NAMALWA (cell line): Measurements from ENCODE around the gene MEG3.

Source experiments
- DNase-seq: peaks from one replicate; pipeline ENCODE4 v3.0.0-alpha.2; 2015; ENCODE audit warnings: low spot score

Gene MEG3

DNA sequence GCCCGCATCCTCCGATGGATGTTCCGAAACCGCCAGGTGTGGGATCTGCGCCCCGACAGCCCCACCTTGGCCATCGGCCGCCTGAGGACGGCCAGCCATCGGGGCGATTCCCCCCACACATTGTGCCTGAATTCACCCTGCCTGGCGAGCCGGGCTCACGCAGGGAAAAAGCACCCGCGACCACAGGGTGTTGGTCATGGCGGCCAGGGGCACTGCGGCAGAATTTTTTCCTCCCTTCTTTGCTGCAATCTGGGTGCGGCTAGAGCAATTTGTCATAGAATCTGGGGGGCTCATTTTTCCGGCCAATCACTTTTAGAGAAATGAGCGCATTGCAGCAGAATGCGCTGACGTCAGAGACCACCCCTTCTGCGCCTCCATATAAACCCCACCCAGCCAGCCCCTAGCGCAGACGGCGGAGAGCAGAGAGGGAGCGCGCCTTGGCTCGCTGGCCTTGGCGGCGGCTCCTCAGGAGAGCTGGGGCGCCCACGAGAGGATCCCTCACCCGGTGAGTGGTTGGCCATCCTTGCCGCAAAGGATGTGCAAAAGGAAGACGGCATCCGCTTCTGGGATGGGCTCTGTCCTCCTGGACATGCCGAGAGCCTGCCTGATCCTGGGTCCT is at the start of gene MEG3:
Gene MEG3, plus strand, starts transcription at position 406 of the 619 bp plus-strand sequence.
- DNase-seq: no peak

DNA sequence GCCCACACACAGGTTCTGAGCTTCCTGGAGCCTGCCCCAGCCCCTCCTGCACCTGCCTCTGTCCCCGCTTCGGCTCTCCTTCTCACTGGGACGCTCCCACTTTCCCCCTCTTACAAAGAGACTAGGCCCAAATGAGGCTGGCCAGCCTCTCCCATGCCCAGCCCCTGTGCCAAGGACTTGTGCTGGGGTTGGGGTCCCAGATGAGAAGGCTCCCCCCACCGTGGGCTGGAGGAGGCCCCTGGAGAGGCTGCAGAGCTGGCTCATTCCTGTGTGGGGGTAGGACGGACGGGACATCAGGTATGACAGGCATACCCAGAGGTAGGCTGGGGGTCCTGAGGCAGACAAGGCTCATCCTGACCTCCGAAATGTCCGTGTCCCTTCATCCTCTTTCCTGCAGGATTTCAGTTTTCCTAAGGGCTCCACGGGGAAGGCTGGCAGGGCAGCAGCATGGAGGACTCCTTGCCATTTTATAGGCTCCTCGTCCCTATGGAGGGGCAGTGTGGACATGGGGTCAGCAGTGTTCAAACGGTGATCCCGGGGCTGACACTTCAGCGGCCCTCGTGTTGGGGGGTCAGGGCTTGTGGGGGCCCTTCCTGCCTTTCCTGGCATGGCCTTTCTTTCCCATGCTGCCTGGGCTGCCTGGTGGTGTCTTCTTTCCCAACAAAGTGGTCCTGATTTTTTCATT is 49.1 kb upstream of the MEG3 start:
- DNase-seq: no peak

DNA sequence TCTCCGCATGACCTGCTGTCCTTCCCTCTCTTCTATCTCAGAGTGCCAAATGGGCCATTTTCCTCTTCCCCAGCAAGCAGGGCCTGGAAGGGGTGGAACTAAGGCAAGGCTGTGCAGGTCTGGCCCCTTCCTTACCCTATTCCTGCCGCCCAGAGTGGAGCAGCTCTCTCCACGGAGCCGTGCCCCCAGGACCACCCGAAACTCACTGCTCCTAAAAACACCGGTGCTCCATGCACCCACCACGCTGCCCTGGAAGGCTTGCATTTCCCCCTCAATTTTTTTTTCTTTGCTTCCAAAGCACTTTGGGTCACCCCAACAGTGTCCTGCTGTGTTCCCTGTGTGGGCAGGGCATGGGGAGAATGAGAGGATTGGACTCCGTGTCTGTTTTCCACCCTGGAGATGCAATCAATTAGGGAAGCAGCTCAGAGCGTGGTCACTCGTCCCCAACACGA is 48.5 kb upstream of the MEG3 start:
- no peak for DNase-seq

DNA sequence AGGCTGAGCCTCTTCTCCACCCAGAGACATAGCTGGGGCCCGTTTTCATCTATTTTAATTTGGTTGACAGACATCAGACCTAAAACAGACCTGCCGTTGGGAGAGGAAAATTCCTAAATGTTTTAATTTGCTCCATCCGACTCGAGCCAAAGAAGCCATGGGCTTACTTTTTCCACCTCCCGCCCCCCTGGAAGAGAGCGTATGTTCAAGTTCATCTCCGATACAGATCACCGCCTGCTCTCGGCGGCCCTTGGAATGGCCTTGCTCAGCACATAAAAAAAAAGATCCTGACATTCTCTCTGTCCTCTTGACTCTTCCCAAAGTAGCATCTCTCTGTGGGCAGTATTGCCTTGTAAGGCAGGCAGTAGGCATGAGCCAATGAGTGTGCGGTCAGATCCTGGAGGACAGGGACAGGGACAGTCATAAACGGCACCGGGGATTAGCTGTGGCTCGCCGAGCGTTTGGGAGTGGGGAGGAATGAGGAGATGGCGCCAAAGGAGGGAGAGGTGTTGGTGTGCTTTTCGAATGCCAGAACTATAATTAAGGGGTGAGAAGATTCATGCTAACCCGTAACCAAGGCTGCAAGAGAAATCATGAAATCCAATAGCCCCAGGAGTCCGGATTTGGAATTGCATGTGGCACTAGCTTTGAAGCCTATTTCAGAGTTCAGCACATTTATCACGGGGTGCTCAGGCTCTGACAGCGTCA is 47.9 kb upstream of the MEG3 start:
- DNase-seq: no peak

DNA sequence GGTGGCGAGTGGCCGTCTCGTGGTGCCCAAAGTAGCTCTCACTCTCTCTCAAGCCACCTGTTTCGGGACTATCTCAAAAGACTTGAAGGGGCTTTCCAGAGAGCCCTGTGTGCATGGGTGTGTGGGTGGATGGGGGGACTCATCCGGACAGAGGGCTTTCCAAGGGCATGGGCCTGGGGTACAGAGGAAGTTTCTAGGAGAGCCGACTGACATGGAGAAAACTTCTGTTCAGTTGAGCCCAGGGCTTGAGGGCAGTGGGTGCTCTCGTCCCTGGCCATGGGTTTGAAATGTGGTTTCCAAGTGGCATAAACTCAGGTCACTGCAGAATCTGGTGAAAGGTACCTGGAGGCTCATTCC is 47.4 kb upstream of the MEG3 start:
- no peak for DNase-seq

DNA sequence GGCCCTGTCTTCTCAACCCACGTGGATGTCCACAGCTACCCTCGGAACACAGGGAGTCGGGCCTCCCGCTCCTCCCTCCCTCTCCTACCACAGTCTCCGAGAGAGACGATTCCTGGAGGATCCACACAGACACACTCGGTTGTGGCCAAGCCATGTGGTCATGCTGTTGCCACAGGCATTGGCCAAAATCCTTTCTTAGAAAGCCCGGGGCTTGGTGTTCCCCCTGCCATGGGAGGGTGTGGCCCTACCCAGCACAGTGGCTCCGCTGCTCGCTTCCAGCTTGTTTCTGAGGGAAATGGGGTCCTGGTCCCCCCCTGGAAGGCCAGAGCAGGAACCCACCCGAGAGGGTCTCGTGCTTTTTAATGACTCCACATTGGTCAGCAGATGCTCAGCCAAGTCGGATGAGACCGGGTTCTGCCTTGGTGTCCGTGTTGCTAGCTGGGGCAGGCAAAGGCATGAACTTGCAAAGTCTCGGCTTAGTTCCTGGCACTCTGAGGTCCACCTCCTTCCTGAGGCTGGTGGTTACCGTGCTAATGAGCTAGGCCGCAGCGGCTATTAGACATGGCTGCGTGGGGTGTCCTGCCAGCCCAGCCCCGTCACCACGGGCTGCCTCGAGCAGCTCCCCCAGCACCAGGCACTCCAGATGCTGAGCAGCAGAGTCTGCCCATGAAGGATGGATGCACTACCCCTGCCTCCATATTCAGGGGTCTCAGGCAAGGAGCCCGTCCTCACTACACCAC is 46.8 kb upstream of the MEG3 start:
- DNase-seq: no peak

DNA sequence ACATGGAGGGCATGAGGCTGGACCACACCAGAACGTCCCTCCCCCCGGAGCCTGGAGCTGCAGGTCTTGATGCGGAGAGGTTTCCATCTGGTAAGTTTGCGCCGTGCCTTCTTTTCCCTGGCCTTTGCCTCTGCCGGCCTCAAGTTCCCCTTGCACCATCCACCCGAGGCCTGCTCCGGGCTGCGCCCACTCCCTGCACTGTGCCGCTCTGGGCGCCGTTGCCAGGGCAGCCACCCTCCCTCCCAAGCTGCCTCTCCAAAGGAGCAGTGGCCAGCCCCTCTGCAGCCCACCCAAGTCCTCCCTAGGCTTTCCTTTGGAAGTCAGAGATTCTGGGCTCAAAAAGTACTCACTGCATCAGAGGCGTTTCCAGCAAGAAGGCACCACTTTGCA is 46.2 kb upstream of the MEG3 start:
- DNase-seq: no peak

DNA sequence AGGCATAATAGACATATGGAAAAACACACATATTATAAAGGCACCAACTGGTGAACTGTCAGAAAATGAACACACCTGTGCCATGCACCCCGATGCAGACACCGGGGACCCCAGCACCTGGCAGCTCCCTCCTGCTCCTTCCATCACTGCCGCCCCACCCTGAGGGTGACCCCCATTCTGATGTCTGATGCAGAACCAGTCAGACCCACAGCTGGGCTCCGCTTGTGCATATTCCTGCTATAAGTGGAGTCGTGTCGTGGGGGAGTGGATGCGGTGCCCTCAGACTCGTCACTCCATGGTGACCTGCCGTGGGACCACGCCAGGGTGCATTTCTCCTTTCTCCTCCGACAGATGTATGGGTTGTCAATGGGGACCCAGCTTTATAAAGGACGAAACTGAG is 45.7 kb upstream of the MEG3 start:
- no peak for DNase-seq

DNA sequence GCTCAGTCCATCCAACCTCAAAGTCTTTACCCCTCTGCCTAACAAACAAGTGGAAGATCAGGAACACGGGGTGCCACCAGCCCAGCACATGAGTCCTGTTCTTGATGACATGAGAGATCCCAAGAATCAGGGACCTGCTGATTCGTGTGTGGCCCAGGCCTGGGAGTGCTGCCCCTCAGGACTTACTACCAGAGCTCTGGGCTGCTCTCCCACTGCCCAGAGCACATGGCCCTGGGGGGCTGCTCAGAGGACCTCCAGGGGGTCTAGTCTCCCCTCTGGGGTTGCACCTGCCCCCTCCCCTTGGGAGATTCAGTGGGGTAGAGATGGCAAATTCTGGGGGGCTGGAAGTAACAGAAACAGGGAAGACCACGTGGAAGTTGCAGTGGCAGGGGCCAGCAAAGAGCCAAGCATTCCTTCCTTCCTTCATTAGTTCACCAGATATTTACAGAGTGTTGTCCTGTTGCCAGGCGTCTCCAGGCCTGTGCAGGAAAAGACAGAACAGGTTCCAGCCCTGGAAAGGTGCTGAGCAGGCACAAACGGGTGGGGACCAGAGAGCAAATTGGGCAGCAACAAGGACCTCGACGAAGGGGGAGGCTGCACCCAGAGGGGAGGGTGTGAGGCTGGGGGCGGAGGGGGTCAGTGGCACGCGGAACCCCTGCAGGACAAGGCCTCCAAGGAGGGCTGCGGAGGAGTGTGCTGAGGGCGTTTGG is 45.1 kb upstream of the MEG3 start:
- DNase-seq: no peak

DNA sequence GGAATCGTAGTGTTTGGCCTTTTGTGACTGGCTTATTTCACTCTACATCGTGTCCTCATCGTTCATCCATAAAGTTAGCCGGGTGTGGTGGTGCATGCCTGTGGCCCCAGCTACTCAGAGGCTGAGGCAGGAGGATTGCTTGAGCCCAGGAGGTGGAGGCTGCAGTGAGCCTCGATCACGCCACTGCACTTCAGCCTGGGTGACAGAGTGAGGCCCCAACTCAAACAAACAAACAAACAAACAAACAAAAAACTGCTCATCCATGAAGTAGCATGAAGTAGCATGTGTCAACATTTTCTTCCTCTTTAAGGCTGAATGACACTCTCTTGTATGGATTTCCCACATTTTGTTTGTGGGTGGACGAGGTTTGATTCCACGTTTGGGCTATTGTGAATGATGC is 44.0 kb upstream of the MEG3 start:
- no peak for DNase-seq

DNA sequence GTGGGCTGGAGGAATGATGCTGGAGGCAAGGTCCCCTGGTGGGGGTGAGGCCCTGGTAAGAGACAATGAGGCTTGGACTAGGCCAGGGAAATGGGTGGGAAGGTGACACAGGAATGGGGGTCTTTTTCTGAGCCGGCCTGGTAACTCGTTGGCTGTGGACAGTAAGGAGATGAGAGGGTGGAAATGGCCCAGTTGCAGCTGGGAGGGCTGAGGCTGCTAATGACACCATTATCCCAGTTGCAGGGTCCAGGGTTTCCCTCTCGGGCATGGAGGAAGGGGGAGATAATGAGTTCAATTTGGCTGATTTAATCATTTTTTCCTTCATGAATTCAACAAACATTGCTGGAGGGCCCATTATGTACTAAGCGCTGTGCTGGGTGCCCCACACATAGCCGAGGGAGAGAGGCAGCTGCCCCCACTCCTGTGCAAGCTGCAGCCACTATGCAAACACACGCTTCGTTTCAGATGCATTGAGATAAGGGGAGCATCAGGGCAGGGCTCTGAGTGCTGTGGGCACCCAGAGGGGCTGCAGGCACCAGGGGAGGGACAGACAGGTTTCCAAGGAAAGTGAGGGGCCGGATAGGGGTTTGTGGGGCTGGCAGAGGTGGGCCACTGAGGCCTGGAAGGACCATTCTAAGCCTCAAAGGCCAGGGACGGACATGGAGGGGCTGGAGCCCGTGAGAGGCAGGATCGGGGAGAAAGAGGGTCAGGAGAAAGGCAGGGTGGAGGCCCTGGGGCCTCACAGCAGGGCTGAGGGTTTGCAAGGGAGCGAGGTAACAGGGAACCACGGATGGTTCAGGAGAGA is 43.2 kb upstream of the MEG3 start:
- DNase-seq: no peak

DNA sequence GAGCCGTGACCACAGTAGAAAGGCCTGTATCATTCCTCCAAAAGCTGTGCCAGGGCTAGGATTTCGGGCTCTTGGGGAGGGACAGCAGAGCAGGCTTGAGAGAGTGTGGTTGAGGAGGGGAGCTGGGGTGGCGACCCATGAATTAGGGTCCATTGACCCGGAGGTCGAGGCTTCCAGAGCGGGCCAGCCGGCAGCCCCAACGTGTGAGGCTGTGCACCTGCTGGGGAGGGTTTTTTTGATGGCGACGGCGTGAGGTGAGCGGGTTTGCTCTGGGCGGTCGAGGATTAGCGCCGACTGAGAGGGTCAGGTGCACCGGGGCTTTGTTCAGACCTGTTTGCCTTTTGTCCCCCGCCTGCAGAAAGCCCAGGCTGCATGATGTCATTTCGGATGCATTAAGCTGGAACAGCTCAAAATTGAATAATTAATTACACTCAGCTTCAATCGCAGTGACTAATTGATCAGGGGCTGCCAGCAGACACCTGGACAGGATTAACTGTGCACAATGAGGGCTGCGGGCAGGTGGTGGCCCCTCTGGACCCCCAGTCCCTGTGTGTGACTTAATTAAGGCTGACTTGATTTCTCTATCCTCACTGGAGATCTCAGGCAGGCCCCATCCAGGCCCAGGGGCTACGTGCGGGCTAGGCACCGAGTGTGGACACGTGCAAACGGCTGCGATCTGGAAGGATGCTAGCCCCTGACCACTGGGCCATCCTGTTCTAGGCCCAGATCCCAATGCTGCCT is 42.1 kb upstream of the MEG3 start:
- DNase-seq: no peak

DNA sequence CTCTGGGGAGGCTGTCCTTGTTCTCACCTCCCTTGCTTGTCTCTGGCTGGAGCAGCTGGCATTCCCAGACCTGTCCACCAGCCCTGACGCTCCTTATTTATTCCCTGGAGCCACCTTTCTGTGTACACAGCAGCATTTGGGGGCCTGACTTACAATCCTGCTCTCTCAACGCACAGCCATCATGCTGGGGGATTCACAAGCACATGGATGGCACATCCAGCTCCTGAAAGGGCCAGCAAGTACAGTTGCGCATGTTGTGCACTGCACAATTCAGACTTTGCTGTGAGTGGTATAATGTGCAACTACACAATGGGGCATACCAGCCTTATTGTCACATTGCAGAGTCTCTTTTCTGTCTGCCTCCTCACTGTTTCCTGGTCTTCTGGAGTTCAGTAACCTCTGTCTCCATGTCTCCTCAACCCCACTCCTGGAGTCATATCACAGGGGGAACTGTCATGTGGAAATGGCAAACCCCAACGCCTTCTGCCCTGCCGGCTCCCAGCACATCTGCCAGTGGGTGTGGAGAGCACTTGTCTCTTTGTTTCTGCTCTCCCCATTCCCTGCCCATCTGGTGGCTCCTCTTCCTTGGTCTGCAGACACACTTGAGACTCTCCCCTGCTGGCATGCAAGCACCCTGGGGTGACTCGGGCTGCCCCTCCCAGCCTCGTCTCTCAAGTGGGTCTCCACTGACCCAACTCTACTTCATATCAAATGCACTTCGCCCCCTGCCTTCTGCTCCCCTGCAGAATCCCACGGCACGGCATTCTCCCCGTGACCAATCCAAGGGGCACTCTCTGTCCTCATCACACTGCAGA is 41.2 kb upstream of the MEG3 start:
- DNase-seq: no peak

DNA sequence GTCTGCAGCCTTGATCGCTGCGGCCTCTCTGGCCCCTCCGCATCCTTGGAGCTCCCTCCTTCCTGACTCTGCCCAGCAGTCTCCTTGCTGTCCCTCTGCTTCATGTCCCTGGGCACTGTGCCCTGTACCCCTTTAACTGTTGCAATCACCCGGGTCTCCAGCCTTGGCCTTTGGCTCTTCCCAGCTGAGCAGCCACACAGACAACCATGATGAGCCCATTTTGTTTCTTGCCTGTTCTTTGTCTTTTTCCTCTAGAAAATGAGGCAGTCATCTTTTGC is 40.6 kb upstream of the MEG3 start:
- no peak for DNase-seq

DNA sequence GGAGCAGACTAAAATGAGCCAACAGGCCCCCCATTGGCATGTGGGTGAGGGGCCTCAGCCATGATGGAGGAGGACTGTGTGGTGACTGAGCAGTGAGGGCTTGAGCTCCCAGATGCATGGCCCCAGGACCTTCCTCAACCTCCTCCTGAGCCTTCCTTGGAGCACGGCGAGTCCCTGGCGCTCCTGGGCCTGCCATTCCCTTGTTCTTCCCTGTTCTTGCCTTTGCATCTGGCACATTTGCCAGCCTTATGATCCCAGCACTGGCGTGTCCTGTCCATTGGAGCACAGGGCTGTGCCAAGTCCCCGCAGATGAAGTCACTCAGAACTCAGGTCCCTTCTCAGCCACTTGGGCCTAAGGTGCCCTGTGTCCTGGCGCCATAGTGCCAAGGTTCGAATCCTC is 40.3 kb upstream of the MEG3 start:
- no peak for DNase-seq

DNA sequence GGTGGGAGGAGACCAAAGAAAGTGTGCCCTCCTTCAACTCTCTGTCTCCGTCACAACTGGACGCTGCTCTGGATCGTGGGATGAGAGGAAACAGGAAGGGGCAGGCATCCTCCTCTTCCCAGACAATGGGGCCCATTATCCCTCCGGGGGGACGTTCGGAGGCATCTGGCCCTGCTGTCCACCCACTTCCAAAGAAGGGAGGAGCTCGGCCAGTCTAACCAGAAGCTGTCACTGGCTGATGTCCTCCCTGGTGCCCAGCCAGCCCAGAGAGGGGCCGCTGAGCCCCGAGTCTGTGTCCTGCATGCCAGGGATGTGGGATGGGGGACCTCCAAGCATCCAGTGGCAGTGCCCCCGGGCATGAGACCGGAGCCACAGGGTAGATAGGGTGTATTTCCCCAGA is 39.8 kb upstream of the MEG3 start:
- no peak for DNase-seq

DNA sequence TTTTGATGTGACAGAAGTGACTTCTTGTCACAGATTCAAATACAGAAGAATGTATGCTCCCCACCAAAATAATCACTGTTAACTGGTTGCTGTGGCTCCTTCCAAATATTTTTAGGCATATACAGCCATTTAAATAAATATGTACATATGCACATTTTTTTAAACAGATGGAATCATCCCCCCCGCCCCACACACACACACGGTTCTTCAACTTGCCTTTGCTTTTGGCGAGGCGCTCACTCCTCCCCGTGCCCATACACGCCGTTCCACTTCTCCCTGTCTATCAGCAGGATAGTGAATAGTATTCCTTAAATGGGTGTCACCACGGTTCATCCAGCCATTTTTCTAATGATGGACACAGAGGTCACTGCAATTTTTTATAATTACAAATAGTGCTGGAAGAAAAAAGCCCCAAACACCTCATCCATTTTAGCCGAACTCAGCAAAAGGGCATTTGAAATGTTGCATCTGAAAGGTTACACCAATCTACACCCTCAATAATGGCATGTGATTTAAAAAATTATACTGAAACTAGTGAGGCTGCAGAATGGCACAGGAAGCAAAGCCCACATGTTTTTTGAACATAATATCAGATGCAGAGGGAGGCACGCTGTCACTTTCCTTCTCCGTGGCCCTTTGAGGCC is 39.2 kb upstream of the MEG3 start:
- no peak for DNase-seq

DNA sequence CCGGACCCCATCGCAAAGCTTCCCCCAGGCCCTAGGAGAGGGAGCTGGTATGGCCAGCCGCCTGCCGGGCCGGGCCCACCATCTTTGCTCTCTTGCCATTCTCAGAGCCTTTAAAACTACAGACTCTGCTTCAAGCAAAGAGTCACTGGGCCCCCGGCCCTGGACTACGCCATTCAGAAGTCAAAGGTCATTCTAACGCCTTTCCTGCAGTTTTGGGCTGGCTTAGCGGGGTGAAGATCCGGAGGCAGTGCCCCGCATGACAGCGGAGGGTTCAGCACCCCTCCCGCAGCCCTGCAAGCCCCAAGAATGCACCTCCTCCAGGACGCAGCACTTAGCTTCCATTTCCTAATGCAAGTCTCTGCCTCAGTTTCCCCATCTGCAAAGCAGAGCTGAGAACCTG is 38.3 kb upstream of the MEG3 start:
- DNase-seq: no peak

DNA sequence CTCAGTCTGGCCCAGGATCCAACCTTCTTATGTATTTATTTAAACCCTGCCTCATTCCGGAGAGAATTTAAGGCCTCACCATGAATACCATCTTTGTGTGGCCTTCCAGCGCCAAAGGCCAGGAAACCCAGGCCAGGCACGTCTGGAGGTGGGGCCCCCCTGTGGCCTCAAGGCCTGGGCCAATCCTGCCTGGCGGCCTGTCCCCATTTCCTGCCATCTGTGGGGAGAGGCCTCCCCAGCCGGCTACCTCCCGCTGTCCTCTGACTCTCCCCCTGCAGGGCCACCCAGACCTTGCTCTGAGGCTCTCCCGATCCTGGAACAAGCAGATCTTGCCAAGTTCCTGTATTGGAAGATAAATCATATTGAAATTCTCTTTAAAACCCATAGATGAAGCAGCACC is 37.4 kb upstream of the MEG3 start:
- DNase-seq: no peak

DNA sequence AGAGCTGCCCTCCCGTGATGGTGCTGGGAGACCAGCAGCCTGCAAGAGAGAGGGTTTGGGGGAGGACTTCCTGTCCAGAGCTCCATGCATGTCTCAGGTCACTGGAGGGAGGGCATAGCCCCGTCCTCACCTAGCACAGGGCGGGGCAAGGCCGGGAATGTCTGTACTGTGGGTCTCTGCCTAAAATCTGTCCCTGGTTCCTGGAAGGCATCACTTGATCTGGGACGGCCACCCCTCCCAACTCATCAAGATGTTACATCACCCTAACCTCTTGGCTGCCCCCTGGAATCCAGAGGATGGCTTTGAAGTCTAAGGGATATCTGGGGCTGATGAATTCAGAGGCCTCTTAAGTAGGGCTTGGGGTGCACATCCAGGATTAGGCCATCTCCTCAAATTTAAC is 37.0 kb upstream of the MEG3 start:
- DNase-seq: no peak
